ENCODE data around the gene ALDH1A2. TPM values are rescaled to one million over a fixed set of nuclear protein-coding genes. Genes with fewer than 3 reads are reported as not detected.
"Not testable (repeated sequence)": the region's sequence is repeated elsewhere in the genome, so short reads cannot be mapped to it uniquely, and the experiment has no call there.

The ALDH1A2 gene
- total RNA-seq, 1 donor from 2014 or later, result 7.5 TPM

GRCh38 chr15:58043192-58043903 lies 22.2 kb downstream of the ALDH1A2 start:
- DNase-seq (ENCODE audit: low spot score), result no peak

DNA sequence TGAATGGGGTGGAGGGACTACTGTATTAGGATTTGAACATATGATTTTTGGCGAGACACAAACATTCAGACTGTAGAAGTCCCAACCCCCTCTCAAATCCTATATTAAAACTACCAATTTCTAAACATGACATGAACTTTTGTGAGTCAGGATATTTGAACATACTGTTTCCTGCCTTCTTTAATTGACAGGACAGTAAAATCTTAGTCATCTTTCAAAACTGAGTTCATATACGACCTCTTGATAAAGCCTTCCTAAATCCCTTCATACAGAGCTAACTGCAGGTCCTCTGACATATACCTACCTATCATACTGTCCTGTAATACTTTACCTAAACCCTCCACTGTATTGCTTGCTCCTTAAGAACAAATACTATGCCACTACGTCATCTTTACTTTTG lies 23.5 kb downstream of the ALDH1A2 start:
- no peak for DNase-seq (ENCODE audit: low spot score)

GRCh38 chr15:58040150-58040549 lies 25.4 kb downstream of the ALDH1A2 start:
- DNase-seq (ENCODE audit: low spot score), result no peak

DNA sequence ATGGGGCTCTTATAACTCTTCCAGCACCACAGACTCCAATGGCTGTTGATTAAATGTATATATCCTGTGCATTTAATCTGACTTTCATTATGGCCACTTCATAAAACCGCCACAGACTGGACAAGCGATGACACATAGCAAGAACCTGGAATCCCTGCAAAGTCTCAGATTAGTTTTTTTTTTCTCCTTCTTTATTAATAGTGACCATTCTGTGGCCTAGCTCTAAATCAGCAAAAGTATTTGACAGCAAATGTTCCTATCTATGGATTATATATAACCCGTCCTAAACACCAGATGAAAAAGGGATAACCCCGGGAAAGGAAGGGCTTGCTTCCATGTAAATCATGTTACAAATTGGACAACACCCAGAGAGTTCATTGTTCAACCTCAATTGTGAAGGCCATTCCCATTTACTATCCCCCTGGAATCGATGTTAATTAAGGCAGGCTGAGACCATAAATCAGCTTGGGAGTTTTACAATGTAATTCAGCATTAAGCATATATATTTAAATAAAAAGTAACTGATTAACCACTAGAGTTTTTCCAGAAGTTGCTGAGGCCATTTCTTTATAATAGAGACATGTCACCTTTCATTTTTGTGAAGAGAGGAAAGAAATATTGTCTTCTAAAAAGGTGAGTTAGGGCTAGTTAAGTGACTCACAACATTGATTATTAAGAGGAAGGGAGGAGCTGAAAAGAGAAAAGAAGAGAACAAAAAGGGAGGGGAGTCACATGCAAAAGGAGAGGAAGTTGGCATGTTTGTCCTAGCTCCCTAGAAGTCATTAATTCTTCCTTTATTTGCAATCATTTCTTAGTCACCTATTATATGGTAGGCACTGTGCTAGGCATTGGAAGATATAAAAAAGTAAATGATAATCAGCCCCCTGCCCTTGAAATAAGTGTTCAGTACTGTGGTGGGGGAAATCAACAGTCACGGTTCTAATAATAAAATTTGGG lies 26.2 kb downstream of the ALDH1A2 start:
- DNase-seq (ENCODE audit: low spot score), result no peak

DNA sequence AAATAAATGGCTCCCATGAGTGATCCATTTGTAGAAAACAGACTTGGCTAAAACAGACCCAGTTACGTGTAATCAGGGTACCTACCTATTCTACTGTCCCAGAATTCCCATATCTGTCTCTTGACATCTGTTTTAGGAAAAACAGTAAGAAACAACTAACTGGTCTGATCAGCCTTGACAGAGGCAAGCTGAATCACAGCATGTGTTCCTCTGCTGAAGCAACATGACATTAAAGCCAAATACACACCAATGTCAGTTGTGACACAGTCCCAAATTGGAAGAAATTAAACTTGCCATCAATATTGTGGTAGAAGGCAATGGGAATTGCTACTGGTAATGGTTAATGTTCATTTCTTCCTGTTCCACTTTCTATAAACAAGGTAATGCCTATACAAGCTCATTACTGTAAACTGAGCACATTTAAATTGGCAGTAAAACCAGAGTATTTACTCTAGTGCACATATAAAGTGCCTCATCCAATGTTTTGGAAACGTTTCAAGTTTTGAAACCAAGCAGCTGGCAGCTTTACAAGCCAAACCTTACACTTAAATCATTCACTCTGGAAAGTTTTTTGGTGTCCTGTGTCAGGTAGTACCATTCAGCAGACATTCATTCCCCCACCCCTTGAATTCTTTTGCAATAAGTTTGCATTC lies 27.0 kb downstream of the ALDH1A2 start:
- DNase-seq (ENCODE audit: low spot score), result no peak

DNA sequence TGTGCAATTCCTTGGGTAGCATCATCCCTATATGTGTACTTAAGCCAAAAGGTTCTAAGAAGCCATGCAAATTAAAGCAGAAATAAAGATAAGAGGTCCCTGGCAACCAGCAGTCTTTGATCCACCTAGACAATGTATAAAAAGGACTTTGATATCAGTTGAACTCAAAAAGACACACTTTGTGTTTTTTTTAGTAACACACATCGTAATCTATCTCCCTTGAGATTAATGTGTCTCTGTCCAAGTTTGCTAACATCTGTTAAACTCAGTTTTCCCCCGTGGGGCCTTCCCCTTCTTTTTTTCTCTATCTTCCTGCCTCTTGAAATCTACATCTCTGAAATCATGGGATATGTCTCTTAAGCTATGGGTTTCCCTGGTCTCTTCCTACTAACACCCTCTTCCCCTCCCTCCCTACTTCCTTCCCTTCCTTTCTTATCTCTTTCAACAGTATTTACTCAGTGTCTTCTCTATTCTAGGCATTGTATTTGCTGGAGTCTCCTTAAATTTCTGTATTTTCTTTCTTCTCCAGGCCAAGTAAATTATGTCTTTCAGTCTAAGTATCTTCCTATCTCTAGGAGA lies 27.7 kb downstream of the ALDH1A2 start:
- DNase-seq (ENCODE audit: low spot score), result no peak

DNA sequence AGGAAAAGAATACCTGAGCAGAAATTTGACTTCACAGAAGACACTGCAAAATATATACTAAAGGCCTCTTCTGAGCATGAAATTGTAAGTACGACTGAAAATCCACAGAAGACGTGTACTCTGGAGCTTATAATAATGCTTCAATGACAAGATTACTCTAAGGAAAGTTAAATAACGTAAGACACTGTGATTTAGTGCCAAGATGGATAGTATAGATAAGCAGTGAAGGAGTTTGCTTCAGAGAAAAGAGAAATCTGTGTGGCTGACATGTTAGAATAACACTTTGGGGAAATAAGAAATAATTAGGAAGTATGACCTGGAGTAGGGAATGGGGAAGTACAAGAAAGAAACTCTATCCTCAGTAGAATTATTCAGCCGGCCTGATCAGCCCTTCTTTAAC lies 28.9 kb downstream of the ALDH1A2 start:
- DNase-seq (ENCODE audit: low spot score), result no peak

DNA sequence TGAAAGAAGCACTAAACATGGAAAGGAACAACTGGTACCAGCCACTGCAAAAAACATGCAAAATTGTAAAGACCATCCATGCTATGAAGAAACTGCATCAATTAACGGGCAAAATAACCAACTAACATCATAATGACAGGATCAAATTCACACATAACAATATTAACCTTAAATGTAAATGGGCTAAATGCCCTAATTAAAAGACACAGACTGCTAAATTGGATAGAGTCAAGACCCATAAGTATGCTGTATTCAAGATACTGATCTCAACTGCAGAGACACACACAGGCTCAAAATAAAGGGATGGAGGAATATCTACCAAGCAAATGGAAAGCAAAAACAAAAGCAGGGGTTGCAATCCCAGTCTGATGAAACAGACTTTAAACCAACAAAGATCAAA lies 37.1 kb downstream of the ALDH1A2 start:
- DNase-seq (ENCODE audit: low spot score), result not testable (repeated sequence)

- no peak for DNase-seq (ENCODE audit: low spot score)
These were observed 39.0 kb downstream of the ALDH1A2 start for GRCh38 chr15:58026552-58026951.

DNA sequence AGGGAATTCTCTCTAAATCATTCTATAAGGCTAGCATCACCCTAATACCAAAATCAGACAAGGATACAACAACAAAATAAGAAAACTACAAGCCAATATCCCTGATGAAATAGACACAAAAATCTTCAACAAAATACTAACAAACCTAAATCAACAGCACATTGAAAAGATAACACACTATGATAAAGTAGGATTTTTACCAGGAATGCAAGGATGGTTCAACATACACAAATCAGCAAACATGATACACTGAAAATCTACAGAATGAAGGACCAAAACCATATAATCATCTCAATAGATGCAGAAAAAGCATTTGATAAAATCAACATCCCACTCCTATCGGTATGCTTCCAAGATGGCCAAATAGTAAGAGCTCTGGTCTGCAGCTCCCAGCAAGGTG lies 39.5 kb downstream of the ALDH1A2 start:
- no peak for DNase-seq (ENCODE audit: low spot score)

GRCh38 chr15:58021332-58022230 lies 43.9 kb downstream of the ALDH1A2 start:
- no peak for DNase-seq (ENCODE audit: low spot score)

GRCh38 chr15:58019503-58020376 lies 45.8 kb downstream of the ALDH1A2 start:
- DNase-seq (ENCODE audit: low spot score), result no peak

- DNase-seq (ENCODE audit: low spot score), result no peak
These were observed 47.6 kb downstream of the ALDH1A2 start for GRCh38 chr15:58017869-58018268.

GRCh38 chr15:58016581-58017175 lies 48.8 kb downstream of the ALDH1A2 start:
- DNase-seq (ENCODE audit: low spot score), result no peak

GRCh38 chr15:58015565-58015964 lies 49.9 kb downstream of the ALDH1A2 start:
- DNase-seq (ENCODE audit: low spot score), result no peak

GRCh38 chr15:58014470-58014869 lies 51.0 kb downstream of the ALDH1A2 start:
- no peak for DNase-seq (ENCODE audit: low spot score)

DNA sequence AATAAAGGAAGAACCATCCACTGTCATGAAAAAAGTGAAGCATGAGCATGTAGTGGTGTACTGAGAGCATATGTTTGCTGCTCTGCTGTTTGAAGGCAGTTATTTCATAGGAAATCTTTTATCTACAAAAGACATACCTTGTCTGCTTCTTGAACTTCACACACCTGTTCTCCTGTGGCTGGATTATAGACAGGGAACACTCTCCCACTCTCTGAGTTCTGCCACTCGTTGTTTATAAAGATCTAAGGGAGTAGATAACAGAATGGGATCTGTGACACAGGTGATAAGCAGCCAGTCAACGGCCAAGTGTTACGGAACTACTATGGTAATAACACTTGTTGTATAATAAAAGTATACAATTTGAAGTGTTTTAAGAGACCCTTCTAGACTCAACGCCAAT lies 51.5 kb downstream of the ALDH1A2 start:
- no peak for DNase-seq (ENCODE audit: low spot score)

- no peak for DNase-seq (ENCODE audit: low spot score)
These were observed 54.5 kb downstream of the ALDH1A2 start for GRCh38 chr15:58010983-58011382.

DNA sequence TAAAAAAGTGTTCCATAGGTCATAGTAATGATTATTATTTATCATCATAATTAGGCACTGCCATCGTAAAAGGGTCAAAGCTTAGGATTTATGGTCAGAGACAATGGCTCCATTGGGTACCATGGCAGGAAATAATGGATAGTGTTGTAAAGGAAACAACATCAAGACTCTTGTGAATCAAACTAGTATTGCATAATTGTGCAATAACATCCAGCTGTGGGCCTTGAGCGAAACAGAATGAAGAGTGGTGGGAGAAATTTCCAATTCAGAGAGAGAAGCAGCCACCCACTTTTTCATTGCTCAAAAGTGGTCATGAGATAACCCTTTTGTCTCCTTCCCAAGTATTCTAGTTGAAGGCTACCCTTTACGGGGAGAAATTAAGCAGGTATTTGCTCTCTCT lies 61.7 kb downstream of the ALDH1A2 start:
- DNase-seq (ENCODE audit: low spot score), result no peak

All from mesenteric fat pad (tissue), 1 donor.